Kidney (tissue), 14 donors: ENCODE measurements around the gene ANXA5. TPM values are rescaled to one million over a fixed set of nuclear protein-coding genes. Genes with fewer than 3 reads are reported as not detected.

ENCODE experiments used
- DNase-seq, 5 donors: peaks; one replicate each; pipeline ENCODE4 v3.0.0-alpha.2; 2013 to 2020
- FAIRE-seq: peaks from 2 replicates; lab custom pipeline; 2012; peaks lifted over from hg19 to GRCh38; lab: Jason Lieb, UNC
- H3K27ac ChIP-seq, 2 donors: one replicate each; pipeline ENCODE4 v1.7.0; 2013; ENCODE audit warnings: low read depth in 2 of 2, low read length in 2 of 2, inconsistent platforms in 1 of 2
- H3K27me3 ChIP-seq: one replicate; pipeline ENCODE4 v1.7.1; 2013; ENCODE audit warnings: low read length, inconsistent platforms; ENCODE audit not compliant: control insufficient read depth, insufficient read depth
- H3K36me3 ChIP-seq, 3 donors: one replicate each; pipeline versions ENCODE4 v1.7.0 to v1.7.1; 2013; ENCODE audit warnings: low read length in 3 of 3, control low read depth in 1 of 3, inconsistent platforms in 1 of 3; ENCODE audit not compliant: insufficient read depth in 3 of 3, control insufficient read depth in 2 of 3
- H3K4me1 ChIP-seq, 3 donors: one replicate each; pipeline versions ENCODE4 v1.7.0 to v1.7.1; 2013; ENCODE audit warnings: low read length in 3 of 3, inconsistent platforms in 1 of 3, low read depth in 1 of 3; ENCODE audit not compliant: control insufficient read depth in 2 of 3, insufficient read depth in 2 of 3
- H3K4me3 ChIP-seq, 3 donors: one replicate each; pipeline versions ENCODE4 v1.7.0 to v1.8.1; 2013; ENCODE audit warnings: low read length in 3 of 3, control low read depth in 1 of 3, inconsistent platforms in 1 of 3
- H3K9ac ChIP-seq, 3 donors: one replicate each; pipeline versions ENCODE4 v1.7.0 to v1.7.1; 2013; ENCODE audit warnings: low read length in 3 of 3, control low read depth in 1 of 3, inconsistent platforms in 1 of 3
- H3K9me3 ChIP-seq, 3 donors: one replicate each; pipeline versions ENCODE4 v1.7.0 to v1.7.1; 2013; ENCODE audit warnings: low read length in 3 of 3, control low read depth in 1 of 3, inconsistent platforms in 1 of 3; ENCODE audit not compliant: control insufficient read depth in 2 of 3, insufficient read depth in 1 of 3
- intact Hi-C: fragments of 100-400 bp; cut with DNase I; formaldehyde crosslinking; loops from one replicate; pipeline ENCODE4 v1.11.1; 2022
- polyA plus RNA-seq: library from polyadenylated mRNA; stranded (reverse); fragments of 350-450 nt; fragmentation: Illumina TruSeq; extraction: RNeasy Lipid Tissue Mini Kit (QIAGEN cat#74804); gene quantifications from one replicate; pipeline ENCODE4 v1.2.3, GENCODE V29; 2014; ENCODE audit warnings: low read depth, low replicate concordance; ENCODE audit not compliant: insufficient read depth
- total RNA-seq: library from RNA; stranded (reverse); fragmentation: NEBNext Ultra II Directional; extraction: Animal tissue kit (Norgen Biotek cat#: 25700); gene quantifications from one replicate; pipeline ENCODE4 v1.2.1, GENCODE V29; 2021
- TF ChIP-seq, protein P1 (sequence below): IDR thresholded peaks from 3 replicates; pipeline ENCODE4 v1.5.1; 2012; ENCODE audit warnings: mild to moderate bottlenecking, moderate library complexity, borderline replicate concordance; ENCODE audit not compliant: insufficient read depth; ENCODE audit errors: extremely low read depth
- donor health status: control.
- donor health status: control.
- donor health status: control.
- donor health status: control.
- donor health status: control.
- donor health status: DM: yes; HTN: yes; CAD: no.
- donor health status: Normal renal cell carcinoma (clear cell type).

Gene ANXA5
- total and polyA plus RNA-seq, 2 donors from 2014 or later = 248 to 302 TPM

- Histone ChIP-seq H3K9ac (no peak overlapping the region), H3K27ac (no peak overlapping the region), H3K9me3 (no peaks in the 10 kb centered on the region), H3K27me3 (no peaks in the 10 kb centered on the region), H3K4me1 (no peaks in the 10 kb centered on the region), H3K4me3 (no peak overlapping the region), H3K36me3 (peaks cover 7 to 49% (median 44%) of the 10 kb centered on the region in 3 donors)
- FAIRE-seq (no peak), DNase-seq (peak in 1 of 5 donors; percentile 14)
- TF ChIP-seq, protein P1, sequence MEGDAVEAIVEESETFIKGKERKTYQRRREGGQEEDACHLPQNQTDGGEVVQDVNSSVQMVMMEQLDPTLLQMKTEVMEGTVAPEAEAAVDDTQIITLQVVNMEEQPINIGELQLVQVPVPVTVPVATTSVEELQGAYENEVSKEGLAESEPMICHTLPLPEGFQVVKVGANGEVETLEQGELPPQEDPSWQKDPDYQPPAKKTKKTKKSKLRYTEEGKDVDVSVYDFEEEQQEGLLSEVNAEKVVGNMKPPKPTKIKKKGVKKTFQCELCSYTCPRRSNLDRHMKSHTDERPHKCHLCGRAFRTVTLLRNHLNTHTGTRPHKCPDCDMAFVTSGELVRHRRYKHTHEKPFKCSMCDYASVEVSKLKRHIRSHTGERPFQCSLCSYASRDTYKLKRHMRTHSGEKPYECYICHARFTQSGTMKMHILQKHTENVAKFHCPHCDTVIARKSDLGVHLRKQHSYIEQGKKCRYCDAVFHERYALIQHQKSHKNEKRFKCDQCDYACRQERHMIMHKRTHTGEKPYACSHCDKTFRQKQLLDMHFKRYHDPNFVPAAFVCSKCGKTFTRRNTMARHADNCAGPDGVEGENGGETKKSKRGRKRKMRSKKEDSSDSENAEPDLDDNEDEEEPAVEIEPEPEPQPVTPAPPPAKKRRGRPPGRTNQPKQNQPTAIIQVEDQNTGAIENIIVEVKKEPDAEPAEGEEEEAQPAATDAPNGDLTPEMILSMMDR = no peak
- intact Hi-C loops = no loop called here
Observed at GRCh38 chr4:121675715-121676114, 21.1 kb downstream of the ANXA5 start.

GRCh38 chr4:121674696-121675095, 22.1 kb downstream of the ANXA5 start:
- TF ChIP-seq, protein P1 = no peak
- no peak for FAIRE-seq
- H3K36me3 ChIP-seq = peaks cover 6 to 48% (median 39%) of the 10 kb centered on the region in 3 donors

GRCh38 chr4:121674191-121674590, 22.6 kb downstream of the ANXA5 start:
- no peaks in the 10 kb centered on the region for H3K27me3 ChIP-seq
- TF ChIP-seq, protein P1 = no peak
- intact Hi-C loops = no loop called here
- H3K27ac ChIP-seq = no peak overlapping the region
- FAIRE-seq = no peak
- no peak for DNase-seq
- no peak overlapping the region for H3K4me3 ChIP-seq
- H3K36me3 ChIP-seq = peaks cover 9 to 48% (median 40%) of the 10 kb centered on the region in 3 donors
- no peaks in the 10 kb centered on the region for H3K4me1 ChIP-seq
- H3K9ac ChIP-seq = no peak overlapping the region
- no peaks in the 10 kb centered on the region for H3K9me3 ChIP-seq

More at GRCh38 chr4:121674696-121675095, 22.1 kb downstream of the ANXA5 start:
- no peaks in the 10 kb centered on the region for H3K9me3 ChIP-seq
- H3K27me3 ChIP-seq = no peaks in the 10 kb centered on the region
- DNase-seq = no peak
- no peak overlapping the region for H3K9ac ChIP-seq
- no peak overlapping the region for H3K4me3 ChIP-seq
- H3K4me1 ChIP-seq = no peaks in the 10 kb centered on the region
- intact Hi-C loops = no loop called here
- no peak overlapping the region for H3K27ac ChIP-seq

GRCh38 chr4:121669163-121669550, 27.6 kb downstream of the ANXA5 start:
- Histone ChIP-seq H3K4me1 (no peaks in the 10 kb centered on the region), H3K27ac (no peak overlapping the region), H3K9me3 (no peaks in the 10 kb centered on the region), H3K9ac (no peak overlapping the region), H3K4me3 (no peak overlapping the region), H3K27me3 (no peaks in the 10 kb centered on the region), H3K36me3 (peaks cover 7 to 38% (median 25%) of the 10 kb centered on the region in 3 donors)
- FAIRE-seq (no peak), DNase-seq (no peak)
- intact Hi-C loops = no loop called here
- TF ChIP-seq, protein P1 = no peak
